A549 (cell line): ENCODE results near the gene CDCA7L.

Experiments
- ATOH8 ChIP-seq: fragments of 250-450 bp; sonication (Bioruptor Pico); IDR thresholded peaks from 2 replicates; pipeline ENCODE4 v1.5.0; 2020; ENCODE audit warnings: low read depth, mild to moderate bottlenecking, moderate library complexity
- CTCF ChIP-seq: fragments of >200 bp; sonication (Bioruptor Twin); formaldehyde crosslinking; IDR thresholded peaks from 3 replicates; pipeline ENCODE4 v1.5.1; 2016
- EP300 ChIP-seq, 2 experiments: fragments of >200 bp; sonication (Bioruptor Twin); formaldehyde crosslinking; IDR thresholded peaks; 2 replicates in 1 of 2; 3 replicates in 1 of 2; pipeline ENCODE4 v1.6.1; 2016 to 2017
- GATA3 ChIP-seq: IDR thresholded peaks from 2 replicates; pipeline ENCODE4 v1.6.1; 2012; ENCODE audit warnings: borderline replicate concordance
- HDAC2 ChIP-seq: fragments of 200-600 bp; sonication (generic); IDR thresholded peaks from 2 replicates; pipeline ENCODE4 v1.6.1; 2016
- JUN ChIP-seq, 2 experiments: fragments of >200 bp; sonication (Bioruptor Twin); formaldehyde crosslinking; IDR thresholded peaks; 2 replicates in 1 of 2; 3 replicates in 1 of 2; pipeline ENCODE4 v1.6.1; 2016 to 2017
- MAZ ChIP-seq: fragments of 150-350 bp; IDR thresholded peaks from 2 replicates; pipeline ENCODE4 v1.6.1; 2014; ENCODE audit warnings: antibody characterized with exemption, low read depth, low read length, borderline replicate concordance
- PBX3 ChIP-seq: IDR thresholded peaks from 2 replicates; pipeline ENCODE4 v1.6.1; 2012
- PHF8 ChIP-seq: fragments of 200-600 bp; sonication (generic); IDR thresholded peaks from 2 replicates; pipeline ENCODE4 v1.6.1; 2016; ENCODE audit warnings: low read depth, mild to moderate bottlenecking, antibody characterized with exemption, moderate library complexity, borderline replicate concordance
- POLR2A ChIP-seq: IDR thresholded peaks from 2 replicates; pipeline ENCODE4 v1.6.1; 2012; ENCODE audit warnings: mild to moderate bottlenecking, low read length
- RAD21 ChIP-seq, 2 experiments: fragments of >200 bp in 1 of 2; sonication (Bioruptor Twin) in 1 of 2; formaldehyde crosslinking in 1 of 2; IDR thresholded peaks in 1 of 2; conservative IDR thresholded peaks in 1 of 2; 2 replicates in 1 of 2; 3 replicates in 1 of 2; pipeline ENCODE4 v1.6.1; 2012 to 2018; ENCODE audit warnings: inconsistent platforms in 1 of 2
- RCOR1 ChIP-seq: fragments of 150-350 bp; IDR thresholded peaks from 2 replicates; pipeline ENCODE4 v1.6.1; 2014; ENCODE audit warnings: antibody characterized with exemption, low read length, low read depth
- REST ChIP-seq: fragments of 200-600 bp; sonication (generic); IDR thresholded peaks from 2 replicates; pipeline ENCODE4 v1.6.1; 2016; ENCODE audit warnings: antibody characterized with exemption, mild to moderate bottlenecking, moderate library complexity
- USF2 ChIP-seq: fragments of 450-650 bp; IDR thresholded peaks from 2 replicates; pipeline ENCODE4 v1.6.1; 2014; ENCODE audit warnings: antibody characterized with exemption

- no peak for TF ChIP-seq CTCF
- TF ChIP-seq HDAC2: no peak
- TF ChIP-seq MAZ: no peak
- TF ChIP-seq EP300 (IDR thresholded peaks at IDR 0.05): no peak
- no peak for TF ChIP-seq PBX3
- TF ChIP-seq RCOR1: no peak
- TF ChIP-seq USF2: no peak
- TF ChIP-seq PHF8: no peak
- no peak for TF ChIP-seq POLR2A
- no peak for TF ChIP-seq ATOH8 (CRISPR knock-in tag)
- TF ChIP-seq RAD21 (conservative IDR thresholded peaks at IDR 0.05 in 1 of 2, IDR thresholded peaks at IDR 0.05 in 1 of 2): no peak
- no peak for TF ChIP-seq JUN (IDR thresholded peaks at IDR 0.05)
- TF ChIP-seq REST: no peak
- TF ChIP-seq GATA3: no peak
These were observed 61.2 kb downstream of the CDCA7L start for GRCh38 chr7:21884496-21884895.
